SH-SY5Y (cell line): ENCODE results near the gene TICAM2.

Experiments used
- GATA2 ChIP-seq: IDR thresholded peaks from 2 replicates; pipeline ENCODE4 v1.6.1; 2011; ENCODE audit warnings: mild to moderate bottlenecking, low read depth, low read length
- GATA3 ChIP-seq: IDR thresholded peaks from 2 replicates; pipeline ENCODE4 v1.6.1; 2011; ENCODE audit warnings: low read depth, mild to moderate bottlenecking, low read length, moderate library complexity

- TF ChIP-seq GATA2 (no peak), GATA3 (no peak)
Observed at GRCh38 chr5:115580941-115581340, 21.3 kb downstream of the TICAM2 start.
